Measurements from ENCODE around the gene PPM1H.

DNA sequence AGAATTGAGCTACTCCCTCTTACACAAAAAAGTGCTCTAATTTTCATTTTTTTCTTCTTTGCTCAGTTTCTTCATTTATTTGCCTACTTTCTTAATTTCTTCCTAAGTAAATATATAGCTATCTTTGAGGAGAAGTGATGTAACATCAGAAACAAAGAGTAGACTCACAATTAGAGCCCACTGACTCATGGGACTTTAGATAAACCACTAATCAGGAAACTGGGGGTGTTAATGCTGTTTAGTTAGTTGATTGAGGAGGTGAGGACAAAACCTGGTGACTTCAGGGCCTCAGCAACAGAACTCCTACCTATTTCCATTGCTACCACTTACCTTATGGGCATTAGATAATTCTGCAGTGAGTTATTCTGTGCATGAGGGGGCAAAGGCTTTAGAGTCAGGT, 316.6 kb downstream of the PPM1H start:
- TF ChIP-seq, protein P1, sequence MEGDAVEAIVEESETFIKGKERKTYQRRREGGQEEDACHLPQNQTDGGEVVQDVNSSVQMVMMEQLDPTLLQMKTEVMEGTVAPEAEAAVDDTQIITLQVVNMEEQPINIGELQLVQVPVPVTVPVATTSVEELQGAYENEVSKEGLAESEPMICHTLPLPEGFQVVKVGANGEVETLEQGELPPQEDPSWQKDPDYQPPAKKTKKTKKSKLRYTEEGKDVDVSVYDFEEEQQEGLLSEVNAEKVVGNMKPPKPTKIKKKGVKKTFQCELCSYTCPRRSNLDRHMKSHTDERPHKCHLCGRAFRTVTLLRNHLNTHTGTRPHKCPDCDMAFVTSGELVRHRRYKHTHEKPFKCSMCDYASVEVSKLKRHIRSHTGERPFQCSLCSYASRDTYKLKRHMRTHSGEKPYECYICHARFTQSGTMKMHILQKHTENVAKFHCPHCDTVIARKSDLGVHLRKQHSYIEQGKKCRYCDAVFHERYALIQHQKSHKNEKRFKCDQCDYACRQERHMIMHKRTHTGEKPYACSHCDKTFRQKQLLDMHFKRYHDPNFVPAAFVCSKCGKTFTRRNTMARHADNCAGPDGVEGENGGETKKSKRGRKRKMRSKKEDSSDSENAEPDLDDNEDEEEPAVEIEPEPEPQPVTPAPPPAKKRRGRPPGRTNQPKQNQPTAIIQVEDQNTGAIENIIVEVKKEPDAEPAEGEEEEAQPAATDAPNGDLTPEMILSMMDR (IDR thresholded peaks at IDR 0.05; ENCODE audit: low read depth, low read length) = no peak
- TF ChIP-seq EZH2phosphoT487 (IDR thresholded peaks at IDR 0.05; ENCODE audit: low read depth) = no peak

All from OCI-LY3 (cell line).